H1 (cell line): ENCODE results near the gene NAE1. TPM values are rescaled to one million over a fixed set of nuclear protein-coding genes. Genes with fewer than 3 reads are reported as not detected.

Source experiments
- ATF3 ChIP-seq: IDR thresholded peaks from 2 replicates; pipeline ENCODE4 v1.6.1; 2011; ENCODE audit warnings: low read depth, mild to moderate bottlenecking, low read length; ENCODE audit not compliant: insufficient read depth
- CHD2 ChIP-seq: IDR thresholded peaks from 2 replicates; pipeline ENCODE4 v1.6.1; 2012; ENCODE audit warnings: low read length, improper control_type of control experiment
- FOSL1 ChIP-seq: IDR thresholded peaks from 2 replicates; pipeline ENCODE4 v1.6.1; 2011; ENCODE audit warnings: mild to moderate bottlenecking, low read depth, low read length, moderate library complexity; ENCODE audit not compliant: insufficient read depth
- HDAC6 ChIP-seq: IDR thresholded peaks from one replicate; pipeline ENCODE4 v1.7.1; 2012; ENCODE audit warnings: low read depth, mild to moderate bottlenecking, inconsistent platforms, low read length, moderate library complexity
- POU5F1 ChIP-seq: IDR thresholded peaks from 2 replicates; pipeline ENCODE4 v1.6.1; 2011; ENCODE audit warnings: low read depth, mild to moderate bottlenecking, low read length, moderate library complexity
- SIN3A ChIP-seq, 2 experiments: IDR thresholded peaks in 1 of 2; conservative IDR thresholded peaks in 1 of 2; 2 replicates each; pipeline ENCODE4 v1.6.1; 2011 to 2012; ENCODE audit warnings: low read length in 2 of 2, improper control_type of control experiment in 1 of 2, low read depth in 1 of 2, mild to moderate bottlenecking in 1 of 2
- SRF ChIP-seq: IDR thresholded peaks from 2 replicates; pipeline ENCODE4 v1.6.1; 2011; ENCODE audit warnings: mild to moderate bottlenecking, low read depth, low read length, moderate library complexity
- TCF12 ChIP-seq: IDR thresholded peaks from 2 replicates; pipeline ENCODE4 v1.6.1; 2011; ENCODE audit warnings: low read depth, mild to moderate bottlenecking, low read length
- ZNF274 ChIP-seq: IDR thresholded peaks from 2 replicates; pipeline ENCODE4 v1.7.0; 2012; ENCODE audit warnings: low read length, borderline replicate concordance; ENCODE audit errors: extremely low read depth
- polyA plus RNA-seq, 7 experiments: library from polyadenylated mRNA; depleted of rRNA in 3 of 7; stranded (reverse) in 5 of 7; unstranded in 2 of 7; fragments of >200 nt in 5 of 7; fragments of 200-250 nt in 2 of 7; gene quantifications; 1 replicate in 5 of 7; 2 replicates in 1 of 7; 4 replicates in 1 of 7; pipeline versions ENCODE4 v1.2.1 to v1.2.3, GENCODE V29; 2011 to 2013; ENCODE audit warnings: missing spikeins in 2 of 7, mixed read lengths in 2 of 7
- total RNA-seq: library from RNA; stranded (reverse); fragmentation: NEBNext Ultra II Directional; extraction: Animal tissue kit (Norgen Biotek cat#: 25700); gene quantifications from 2 replicates; pipeline ENCODE4 v1.2.1, GENCODE V29; 2021
- TF ChIP-seq, protein P1 (sequence below): fragments of 300-600 bp; sonication (generic); IDR thresholded peaks from 2 replicates; pipeline ENCODE4 v1.7.1; 2012; ENCODE audit warnings: low read length, moderate library complexity, mild to moderate bottlenecking, inconsistent platforms; ENCODE audit not compliant: insufficient replicate concordance

NAE1 gene
- total and polyA plus RNA-seq, 2 of the 8 experiments (the other 6 are each of a cell fraction or from before 2014, with no cell fraction given): 66.6 to 155 TPM

DNA sequence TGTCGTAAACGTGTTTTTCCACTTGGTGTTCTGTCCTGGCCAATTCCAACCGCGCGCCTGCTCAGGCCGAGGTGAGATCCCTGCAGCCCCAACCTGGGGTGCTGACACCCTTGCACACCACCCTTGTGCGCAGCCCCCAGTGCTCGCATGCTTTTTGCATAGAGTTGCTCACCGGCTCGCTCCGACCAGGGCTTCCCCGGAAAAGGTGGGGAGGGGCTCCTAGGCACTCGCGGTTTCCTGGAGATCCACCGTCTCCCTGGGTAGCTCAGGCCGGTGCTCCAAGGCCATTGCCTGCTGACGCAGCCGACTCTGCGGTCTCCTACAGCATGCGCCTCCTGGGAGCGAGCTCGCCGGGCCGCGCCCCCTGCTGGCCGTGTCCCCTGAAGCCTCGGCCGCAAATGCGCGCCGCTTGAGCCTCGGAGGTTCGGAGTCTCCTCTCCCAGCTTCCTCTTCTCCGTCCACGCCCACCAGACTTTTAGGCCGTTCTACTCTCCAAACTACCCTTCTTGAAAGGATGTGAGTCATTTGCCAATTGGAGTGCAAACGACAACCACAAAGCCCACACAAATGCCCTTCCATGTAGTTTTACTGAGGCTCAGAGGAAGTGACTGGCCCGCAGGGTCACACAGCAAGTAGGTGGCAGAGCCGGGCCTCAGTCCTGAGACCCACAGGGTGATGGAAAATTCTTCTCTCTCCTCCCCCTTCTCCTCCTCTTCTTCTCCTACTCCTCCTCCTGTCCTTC is 42.3 kb upstream of the NAE1 start (continued):
- TF ChIP-seq, protein P1, sequence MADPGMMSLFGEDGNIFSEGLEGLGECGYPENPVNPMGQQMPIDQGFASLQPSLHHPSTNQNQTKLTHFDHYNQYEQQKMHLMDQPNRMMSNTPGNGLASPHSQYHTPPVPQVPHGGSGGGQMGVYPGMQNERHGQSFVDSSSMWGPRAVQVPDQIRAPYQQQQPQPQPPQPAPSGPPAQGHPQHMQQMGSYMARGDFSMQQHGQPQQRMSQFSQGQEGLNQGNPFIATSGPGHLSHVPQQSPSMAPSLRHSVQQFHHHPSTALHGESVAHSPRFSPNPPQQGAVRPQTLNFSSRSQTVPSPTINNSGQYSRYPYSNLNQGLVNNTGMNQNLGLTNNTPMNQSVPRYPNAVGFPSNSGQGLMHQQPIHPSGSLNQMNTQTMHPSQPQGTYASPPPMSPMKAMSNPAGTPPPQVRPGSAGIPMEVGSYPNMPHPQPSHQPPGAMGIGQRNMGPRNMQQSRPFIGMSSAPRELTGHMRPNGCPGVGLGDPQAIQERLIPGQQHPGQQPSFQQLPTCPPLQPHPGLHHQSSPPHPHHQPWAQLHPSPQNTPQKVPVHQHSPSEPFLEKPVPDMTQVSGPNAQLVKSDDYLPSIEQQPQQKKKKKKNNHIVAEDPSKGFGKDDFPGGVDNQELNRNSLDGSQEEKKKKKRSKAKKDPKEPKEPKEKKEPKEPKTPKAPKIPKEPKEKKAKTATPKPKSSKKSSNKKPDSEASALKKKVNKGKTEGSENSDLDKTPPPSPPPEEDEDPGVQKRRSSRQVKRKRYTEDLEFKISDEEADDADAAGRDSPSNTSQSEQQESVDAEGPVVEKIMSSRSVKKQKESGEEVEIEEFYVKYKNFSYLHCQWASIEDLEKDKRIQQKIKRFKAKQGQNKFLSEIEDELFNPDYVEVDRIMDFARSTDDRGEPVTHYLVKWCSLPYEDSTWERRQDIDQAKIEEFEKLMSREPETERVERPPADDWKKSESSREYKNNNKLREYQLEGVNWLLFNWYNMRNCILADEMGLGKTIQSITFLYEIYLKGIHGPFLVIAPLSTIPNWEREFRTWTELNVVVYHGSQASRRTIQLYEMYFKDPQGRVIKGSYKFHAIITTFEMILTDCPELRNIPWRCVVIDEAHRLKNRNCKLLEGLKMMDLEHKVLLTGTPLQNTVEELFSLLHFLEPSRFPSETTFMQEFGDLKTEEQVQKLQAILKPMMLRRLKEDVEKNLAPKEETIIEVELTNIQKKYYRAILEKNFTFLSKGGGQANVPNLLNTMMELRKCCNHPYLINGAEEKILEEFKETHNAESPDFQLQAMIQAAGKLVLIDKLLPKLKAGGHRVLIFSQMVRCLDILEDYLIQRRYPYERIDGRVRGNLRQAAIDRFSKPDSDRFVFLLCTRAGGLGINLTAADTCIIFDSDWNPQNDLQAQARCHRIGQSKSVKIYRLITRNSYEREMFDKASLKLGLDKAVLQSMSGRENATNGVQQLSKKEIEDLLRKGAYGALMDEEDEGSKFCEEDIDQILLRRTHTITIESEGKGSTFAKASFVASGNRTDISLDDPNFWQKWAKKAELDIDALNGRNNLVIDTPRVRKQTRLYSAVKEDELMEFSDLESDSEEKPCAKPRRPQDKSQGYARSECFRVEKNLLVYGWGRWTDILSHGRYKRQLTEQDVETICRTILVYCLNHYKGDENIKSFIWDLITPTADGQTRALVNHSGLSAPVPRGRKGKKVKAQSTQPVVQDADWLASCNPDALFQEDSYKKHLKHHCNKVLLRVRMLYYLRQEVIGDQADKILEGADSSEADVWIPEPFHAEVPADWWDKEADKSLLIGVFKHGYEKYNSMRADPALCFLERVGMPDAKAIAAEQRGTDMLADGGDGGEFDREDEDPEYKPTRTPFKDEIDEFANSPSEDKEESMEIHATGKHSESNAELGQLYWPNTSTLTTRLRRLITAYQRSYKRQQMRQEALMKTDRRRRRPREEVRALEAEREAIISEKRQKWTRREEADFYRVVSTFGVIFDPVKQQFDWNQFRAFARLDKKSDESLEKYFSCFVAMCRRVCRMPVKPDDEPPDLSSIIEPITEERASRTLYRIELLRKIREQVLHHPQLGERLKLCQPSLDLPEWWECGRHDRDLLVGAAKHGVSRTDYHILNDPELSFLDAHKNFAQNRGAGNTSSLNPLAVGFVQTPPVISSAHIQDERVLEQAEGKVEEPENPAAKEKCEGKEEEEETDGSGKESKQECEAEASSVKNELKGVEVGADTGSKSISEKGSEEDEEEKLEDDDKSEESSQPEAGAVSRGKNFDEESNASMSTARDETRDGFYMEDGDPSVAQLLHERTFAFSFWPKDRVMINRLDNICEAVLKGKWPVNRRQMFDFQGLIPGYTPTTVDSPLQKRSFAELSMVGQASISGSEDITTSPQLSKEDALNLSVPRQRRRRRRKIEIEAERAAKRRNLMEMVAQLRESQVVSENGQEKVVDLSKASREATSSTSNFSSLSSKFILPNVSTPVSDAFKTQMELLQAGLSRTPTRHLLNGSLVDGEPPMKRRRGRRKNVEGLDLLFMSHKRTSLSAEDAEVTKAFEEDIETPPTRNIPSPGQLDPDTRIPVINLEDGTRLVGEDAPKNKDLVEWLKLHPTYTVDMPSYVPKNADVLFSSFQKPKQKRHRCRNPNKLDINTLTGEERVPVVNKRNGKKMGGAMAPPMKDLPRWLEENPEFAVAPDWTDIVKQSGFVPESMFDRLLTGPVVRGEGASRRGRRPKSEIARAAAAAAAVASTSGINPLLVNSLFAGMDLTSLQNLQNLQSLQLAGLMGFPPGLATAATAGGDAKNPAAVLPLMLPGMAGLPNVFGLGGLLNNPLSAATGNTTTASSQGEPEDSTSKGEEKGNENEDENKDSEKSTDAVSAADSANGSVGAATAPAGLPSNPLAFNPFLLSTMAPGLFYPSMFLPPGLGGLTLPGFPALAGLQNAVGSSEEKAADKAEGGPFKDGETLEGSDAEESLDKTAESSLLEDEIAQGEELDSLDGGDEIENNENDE: no peak
- TF ChIP-seq SRF: no peak
- TF ChIP-seq ATF3: no peak
- no peak for TF ChIP-seq CHD2
- no peak for TF ChIP-seq HDAC6
- TF ChIP-seq FOSL1: no peak
- no peak for TF ChIP-seq POU5F1
- TF ChIP-seq ZNF274: no peak
- TF ChIP-seq SIN3A (conservative IDR thresholded peaks at IDR 0.05 in 1 of 2, IDR thresholded peaks at IDR 0.05 in 1 of 2; ENCODE audit: low read depth in 1 of 2, low read length in 2 of 2): no peak
- no peak for TF ChIP-seq TCF12
